HG03469 (cell line): Measurements from ENCODE around the gene PSPH.
"Not testable (repeated sequence)": the region's sequence is repeated elsewhere in the genome, so short reads cannot be mapped to it uniquely, and the experiment has no call there.

Experiments
- ATAC-seq: cut with Tn5 transposase; IDR thresholded peaks from one replicate; pipeline ENCODE4 v1.9.1; 2021; ENCODE audit warnings: mild to moderate bottlenecking, moderate library complexity, moderate number of reproducible peaks; ENCODE audit not compliant: unreplicated experiment

Gene PSPH

GRCh38 chr7:56063500-56063881, 12.2 kb upstream of the PSPH start:
- no peak for ATAC-seq

GRCh38 chr7:56062382-56062781, 11.1 kb upstream of the PSPH start:
- no peak for ATAC-seq

- ATAC-seq, result no peak
These were observed 2.7 kb upstream of the PSPH start for GRCh38 chr7:56053993-56054392.

GRCh38 chr7:56053379-56053778, 2.1 kb upstream of the PSPH start:
- no peak for ATAC-seq

GRCh38 chr7:56051053-56051338, 248 bp downstream of the PSPH start:
- no peak for ATAC-seq

- ATAC-seq, result not testable (repeated sequence)
These were observed 2.5 kb downstream of the PSPH start for GRCh38 chr7:56048763-56049162.

- no peak for ATAC-seq
These were observed 3.0 kb downstream of the PSPH start for GRCh38 chr7:56048245-56048644.

GRCh38 chr7:56047446-56048116, 3.7 kb downstream of the PSPH start:
- ATAC-seq, result not testable (repeated sequence)

GRCh38 chr7:56046721-56047445, 4.4 kb downstream of the PSPH start:
- ATAC-seq, result no peak

GRCh38 chr7:56045758-56046157, 5.5 kb downstream of the PSPH start:
- not testable (repeated sequence) for ATAC-seq

- ATAC-seq, result no peak
These were observed 10.5 kb downstream of the PSPH start for GRCh38 chr7:56040730-56041129.

- ATAC-seq, result peak; percentile 93
These were observed 17.4 kb downstream of the PSPH start for GRCh38 chr7:56033671-56034432.

GRCh38 chr7:56032578-56032977, 18.7 kb downstream of the PSPH start:
- not testable (repeated sequence) for ATAC-seq

GRCh38 chr7:56031556-56031955, 19.7 kb downstream of the PSPH start:
- ATAC-seq, result not testable (repeated sequence)

- ATAC-seq, result no peak
These were observed 20.9 kb downstream of the PSPH start for GRCh38 chr7:56030340-56030739.

- no peak for ATAC-seq
These were observed 22.2 kb downstream of the PSPH start for GRCh38 chr7:56028942-56029630.

- no peak for ATAC-seq
These were observed 24.7 kb downstream of the PSPH start for GRCh38 chr7:56026538-56026937.

GRCh38 chr7:56023500-56023899, 27.7 kb downstream of the PSPH start:
- no peak for ATAC-seq

GRCh38 chr7:56019501-56019900, 31.7 kb downstream of the PSPH start:
- no peak for ATAC-seq

- not testable (repeated sequence) for ATAC-seq
These were observed 34.2 kb downstream of the PSPH start for GRCh38 chr7:56017015-56017414.

GRCh38 chr7:56009695-56010094, 41.5 kb downstream of the PSPH start:
- no peak for ATAC-seq
